Karpas-422 (cell line): ENCODE measurements around the gene PRKG1. TPM values are rescaled to one million over a fixed set of nuclear protein-coding genes. Genes with fewer than 3 reads are reported as not detected.

Experiments
- DNase-seq: peaks from one replicate; pipeline ENCODE4 v3.0.0-alpha.2; 2015
- H2AFZ ChIP-seq: fragments of 200-600 bp; sonication (generic); 2 replicates; pipeline ENCODE4 v1.6.1; 2014; ENCODE audit warnings: antibody characterized with exemption, low read length, mixed read lengths
- H3K27ac ChIP-seq: fragments of 200-600 bp; sonication (generic); 2 replicates; pipeline ENCODE4 v1.5.1; 2014; ENCODE audit warnings: mild to moderate bottlenecking, low read length, moderate library complexity
- H3K27me3 ChIP-seq: fragments of 200-600 bp; sonication (generic); 2 replicates; pipeline ENCODE4 v1.6.1; 2014; ENCODE audit warnings: low read length, mixed read lengths
- H3K36me3 ChIP-seq: fragments of 200-600 bp; sonication (generic); 2 replicates; pipeline ENCODE4 v1.6.1; 2014; ENCODE audit warnings: low read length, mixed read lengths; ENCODE audit not compliant: insufficient read depth
- H3K4me1 ChIP-seq: fragments of 200-600 bp; sonication (generic); 2 replicates; pipeline ENCODE4 v1.6.1; 2014; ENCODE audit warnings: mild to moderate bottlenecking, low read length, mixed read lengths
- H3K4me2 ChIP-seq: fragments of 200-600 bp; sonication (generic); 2 replicates; pipeline ENCODE4 v1.6.1; 2014; ENCODE audit warnings: low read length, low read depth, mild to moderate bottlenecking; ENCODE audit not compliant: poor library complexity, severe bottlenecking
- H3K4me3 ChIP-seq: fragments of 200-600 bp; sonication (generic); 2 replicates; pipeline ENCODE4 v1.5.1; 2014; ENCODE audit warnings: mild to moderate bottlenecking, antibody characterized with exemption, low read length, mixed read lengths
- H3K79me2 ChIP-seq: fragments of 200-600 bp; sonication (generic); 2 replicates; pipeline ENCODE4 v1.6.1; 2014; ENCODE audit warnings: mild to moderate bottlenecking, low read length, mixed read lengths
- H3K9ac ChIP-seq: fragments of 200-600 bp; sonication (generic); 2 replicates; pipeline ENCODE4 v1.6.0; 2014; ENCODE audit warnings: low read length
- H3K9me2 ChIP-seq: fragments of 200-600 bp; sonication (generic), shearing (Covaris generic); replicated peaks from 2 replicates; pipeline ENCODE4 v1.6.0; 2014; ENCODE audit warnings: mild to moderate bottlenecking, low read length, moderate library complexity; ENCODE audit not compliant: insufficient read depth
- H3K9me3 ChIP-seq: fragments of 300-700, 200-600 bp; sonication (generic); 2 replicates; pipeline ENCODE4 v1.6.1; 2014; ENCODE audit warnings: low read length, mixed read lengths
- H4K20me1 ChIP-seq: fragments of 200-600 bp; sonication (generic); 2 replicates; pipeline ENCODE4 v1.6.1; 2014; ENCODE audit warnings: mild to moderate bottlenecking, antibody characterized with exemption, low read length, low read depth; ENCODE audit not compliant: insufficient read depth
- total RNA-seq: library from RNA; depleted of rRNA; stranded (reverse); fragments of >200 nt; shearing (Covaris generic); gene quantifications from 2 replicates; pipeline ENCODE4 v1.2.3, GENCODE V29; 2014; ENCODE audit warnings: low replicate concordance

The PRKG1 gene
- total RNA-seq, 1 experiment from 2014 or later, result not detected

DNA sequence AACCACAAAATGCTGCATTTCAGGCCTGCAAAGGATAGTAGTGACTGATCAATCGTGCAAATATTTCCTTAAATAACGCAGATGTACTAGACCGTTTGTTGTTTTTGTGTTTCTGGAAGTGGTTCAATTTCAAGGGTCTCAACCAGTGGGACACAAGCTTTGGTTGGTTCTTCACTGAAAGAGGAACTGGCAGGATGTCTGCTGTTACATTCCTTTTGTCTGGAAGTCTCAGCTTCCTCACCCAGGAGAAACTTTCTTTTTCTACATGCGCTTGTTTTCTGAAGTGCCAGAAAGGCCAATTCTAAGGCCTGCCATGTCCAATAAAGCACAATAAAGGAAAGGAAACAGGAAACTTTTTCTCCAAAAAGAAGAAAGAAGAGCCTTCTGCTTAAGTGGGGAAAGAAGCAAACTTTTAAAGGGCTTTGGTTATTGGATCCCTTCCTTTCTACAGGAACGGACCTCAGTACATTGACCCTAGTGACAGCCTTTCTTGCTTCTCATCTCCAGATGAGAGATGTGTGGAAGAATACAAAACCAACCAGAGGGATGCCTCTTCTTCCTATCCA is 1243.9 kb downstream of the PRKG1 start:
- Histone ChIP-seq H3K27ac (no peak overlapping the region), H3K79me2 (no peaks in the 10 kb centered on the region), H3K4me1 (no peaks in the 10 kb centered on the region), H3K36me3 (no peaks in the 10 kb centered on the region), H3K9me2 (no peaks in the 10 kb centered on the region), H4K20me1 (no peaks in the 10 kb centered on the region), H2AFZ (no peak overlapping the region), H3K9me3 (peaks cover 6% of the 10 kb centered on the region; the same call in 1 of the 2 replicates), H3K9ac (no peak overlapping the region), H3K4me3 (no peak overlapping the region), H3K27me3 (no peaks in the 10 kb centered on the region), H3K4me2 (no peak overlapping the region)
- no peak for DNase-seq

DNA sequence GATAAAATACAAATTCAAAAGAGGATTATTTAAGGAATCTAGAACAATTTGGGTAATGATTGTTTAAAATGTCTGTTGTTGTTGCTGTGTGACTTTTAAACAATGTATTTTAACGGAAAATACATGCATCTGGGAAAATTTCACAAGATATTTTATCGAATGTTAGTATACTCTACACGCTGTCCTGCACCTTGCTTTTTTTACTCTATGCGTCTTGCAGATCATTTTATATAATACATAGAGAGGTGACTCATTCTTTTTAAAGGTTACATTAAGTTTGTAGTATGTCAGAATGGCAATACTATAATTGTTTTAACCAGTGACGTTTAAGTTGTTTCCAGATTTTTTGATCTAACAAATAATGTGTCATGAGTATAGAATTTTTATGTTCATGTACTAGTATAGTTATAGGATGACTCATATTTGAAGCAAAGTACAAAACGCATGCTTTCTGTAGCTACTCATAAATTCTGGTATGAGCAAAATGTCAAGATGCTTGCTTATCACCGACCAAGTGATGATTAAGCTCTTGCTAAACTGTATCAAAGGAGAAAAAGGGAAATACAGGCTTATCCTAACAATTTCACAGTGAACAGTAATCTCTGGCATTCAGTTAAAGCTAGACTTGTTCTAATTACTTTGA is 1244.7 kb downstream of the PRKG1 start:
- Histone ChIP-seq H3K4me3 (no peak overlapping the region), H3K9me3 (peaks cover 6% of the 10 kb centered on the region), H3K27ac (no peak overlapping the region), H2AFZ (no peak overlapping the region), H3K4me1 (no peaks in the 10 kb centered on the region), H3K9ac (no peak overlapping the region), H3K79me2 (no peaks in the 10 kb centered on the region), H3K4me2 (no peak overlapping the region), H3K27me3 (no peaks in the 10 kb centered on the region), H4K20me1 (no peaks in the 10 kb centered on the region), H3K36me3 (no peaks in the 10 kb centered on the region), H3K9me2 (no peaks in the 10 kb centered on the region)
- DNase-seq, result no peak

DNA sequence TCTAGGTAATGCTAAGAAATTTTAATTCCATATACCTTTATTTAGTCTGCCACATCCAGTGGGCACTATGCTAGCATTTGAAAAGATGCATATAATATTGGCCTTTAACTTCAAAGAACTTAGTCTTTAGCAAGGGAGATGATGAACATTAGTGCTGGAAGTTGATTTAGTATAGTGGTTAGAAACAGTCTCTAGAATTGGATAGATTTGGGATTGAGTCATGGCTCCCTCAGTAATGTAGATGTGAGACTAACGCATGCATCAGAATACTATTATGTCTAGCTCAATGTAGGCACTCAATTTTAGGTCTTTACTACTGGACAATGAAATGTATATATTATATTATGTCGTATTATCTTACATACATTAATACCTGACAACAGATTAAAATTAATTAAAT is 1245.6 kb downstream of the PRKG1 start:
- H3K36me3 ChIP-seq, result no peaks in the 10 kb centered on the region
- H3K9ac ChIP-seq, result no peak overlapping the region
- H3K4me2 ChIP-seq, result no peak overlapping the region
- H3K27me3 ChIP-seq, result no peaks in the 10 kb centered on the region
- H4K20me1 ChIP-seq, result no peaks in the 10 kb centered on the region
- no peak for DNase-seq
- no peak overlapping the region for H3K4me3 ChIP-seq
- H3K9me3 ChIP-seq, result peaks cover 9% of the 10 kb centered on the region
- no peaks in the 10 kb centered on the region for H3K9me2 ChIP-seq
- H3K79me2 ChIP-seq, result no peaks in the 10 kb centered on the region
- no peak overlapping the region for H2AFZ ChIP-seq
- H3K27ac ChIP-seq, result no peak overlapping the region
- no peaks in the 10 kb centered on the region for H3K4me1 ChIP-seq

DNA sequence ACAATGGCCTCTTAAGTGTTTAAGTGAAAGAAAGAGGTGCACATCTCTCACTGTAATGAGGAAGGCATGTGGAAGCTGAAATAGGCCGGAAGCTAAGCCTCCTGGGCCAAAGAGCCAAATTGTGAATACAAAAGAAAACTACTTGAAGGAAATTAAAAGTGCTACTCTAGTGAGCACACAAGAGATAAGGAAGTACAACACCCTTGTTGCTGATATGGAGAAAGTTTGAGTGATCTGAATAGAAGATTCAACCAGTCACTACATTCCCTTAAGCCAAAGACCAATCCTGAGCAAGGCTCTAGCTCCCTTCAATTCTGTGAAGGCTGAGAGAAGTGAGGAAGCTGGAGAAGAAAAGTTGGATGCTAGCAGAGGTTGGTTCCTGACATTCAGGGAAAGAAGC is 1248.0 kb downstream of the PRKG1 start:
- DNase-seq, result no peak
- H3K27ac ChIP-seq, result no peak overlapping the region
- H4K20me1 ChIP-seq, result no peaks in the 10 kb centered on the region
- no peaks in the 10 kb centered on the region for H3K4me1 ChIP-seq
- H2AFZ ChIP-seq, result no peak overlapping the region
- H3K36me3 ChIP-seq, result no peaks in the 10 kb centered on the region
- H3K79me2 ChIP-seq, result no peaks in the 10 kb centered on the region
- H3K9me3 ChIP-seq, result peaks cover 9% of the 10 kb centered on the region
- no peak overlapping the region for H3K9ac ChIP-seq
- H3K4me3 ChIP-seq, result no peak overlapping the region
- H3K9me2 ChIP-seq, result no peaks in the 10 kb centered on the region
- no peak overlapping the region for H3K4me2 ChIP-seq
- H3K27me3 ChIP-seq, result no peaks in the 10 kb centered on the region

DNA sequence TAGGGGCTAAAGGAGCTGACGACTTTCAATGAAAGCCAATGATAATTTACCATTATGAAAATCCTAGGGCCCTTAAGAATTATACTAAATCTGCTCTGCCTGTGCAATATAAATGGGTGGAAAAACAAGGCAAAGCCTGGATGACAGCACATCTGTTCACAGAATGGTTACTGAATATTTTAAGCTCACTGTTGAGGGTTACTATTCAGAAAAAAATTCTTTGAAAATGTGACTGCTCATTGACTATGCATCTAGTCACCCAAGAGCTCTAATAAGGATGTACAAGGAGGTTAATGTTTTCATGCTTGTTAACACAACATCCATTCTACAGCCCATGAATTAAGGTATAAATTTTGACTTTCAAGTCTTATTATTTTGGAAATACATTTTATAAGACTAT is 1248.6 kb downstream of the PRKG1 start:
- Histone ChIP-seq H3K27ac (no peak overlapping the region), H3K9me2 (no peaks in the 10 kb centered on the region), H2AFZ (no peak overlapping the region), H3K4me3 (no peak overlapping the region), H3K36me3 (no peaks in the 10 kb centered on the region), H3K27me3 (no peaks in the 10 kb centered on the region), H4K20me1 (no peaks in the 10 kb centered on the region), H3K4me1 (no peaks in the 10 kb centered on the region), H3K9ac (no peak overlapping the region), H3K9me3 (peaks cover 10% of the 10 kb centered on the region), H3K4me2 (no peak overlapping the region), H3K79me2 (no peaks in the 10 kb centered on the region)
- no peak for DNase-seq

DNA sequence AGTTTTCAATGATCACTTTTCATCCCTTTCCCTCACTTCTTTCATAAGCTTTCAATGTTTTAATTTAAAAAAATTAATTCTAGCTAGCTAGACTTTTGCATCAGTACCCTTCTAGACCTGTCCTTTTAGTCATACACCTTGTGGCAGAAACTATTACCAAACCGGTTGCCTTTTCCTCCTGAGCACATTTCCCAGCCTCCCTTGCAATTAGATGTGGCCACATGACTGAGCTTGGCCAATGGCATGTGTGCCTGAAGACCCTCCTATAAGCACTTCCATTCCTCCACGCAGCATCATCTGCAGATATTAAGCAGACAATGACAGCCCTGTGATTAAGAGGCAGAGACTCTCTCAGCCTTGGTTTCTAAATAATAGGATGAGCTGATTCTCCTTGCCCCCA is 1252.1 kb downstream of the PRKG1 start:
- peaks cover 11% of the 10 kb centered on the region for H3K9me3 ChIP-seq
- no peaks in the 10 kb centered on the region for H3K79me2 ChIP-seq
- H3K9ac ChIP-seq, result no peak overlapping the region
- H3K4me3 ChIP-seq, result no peak overlapping the region
- no peak overlapping the region for H3K27ac ChIP-seq
- H3K4me1 ChIP-seq, result no peaks in the 10 kb centered on the region
- no peaks in the 10 kb centered on the region for H3K9me2 ChIP-seq
- no peak overlapping the region for H3K4me2 ChIP-seq
- H4K20me1 ChIP-seq, result no peaks in the 10 kb centered on the region
- no peak overlapping the region for H2AFZ ChIP-seq
- H3K27me3 ChIP-seq, result no peaks in the 10 kb centered on the region
- no peak for DNase-seq
- no peaks in the 10 kb centered on the region for H3K36me3 ChIP-seq

DNA sequence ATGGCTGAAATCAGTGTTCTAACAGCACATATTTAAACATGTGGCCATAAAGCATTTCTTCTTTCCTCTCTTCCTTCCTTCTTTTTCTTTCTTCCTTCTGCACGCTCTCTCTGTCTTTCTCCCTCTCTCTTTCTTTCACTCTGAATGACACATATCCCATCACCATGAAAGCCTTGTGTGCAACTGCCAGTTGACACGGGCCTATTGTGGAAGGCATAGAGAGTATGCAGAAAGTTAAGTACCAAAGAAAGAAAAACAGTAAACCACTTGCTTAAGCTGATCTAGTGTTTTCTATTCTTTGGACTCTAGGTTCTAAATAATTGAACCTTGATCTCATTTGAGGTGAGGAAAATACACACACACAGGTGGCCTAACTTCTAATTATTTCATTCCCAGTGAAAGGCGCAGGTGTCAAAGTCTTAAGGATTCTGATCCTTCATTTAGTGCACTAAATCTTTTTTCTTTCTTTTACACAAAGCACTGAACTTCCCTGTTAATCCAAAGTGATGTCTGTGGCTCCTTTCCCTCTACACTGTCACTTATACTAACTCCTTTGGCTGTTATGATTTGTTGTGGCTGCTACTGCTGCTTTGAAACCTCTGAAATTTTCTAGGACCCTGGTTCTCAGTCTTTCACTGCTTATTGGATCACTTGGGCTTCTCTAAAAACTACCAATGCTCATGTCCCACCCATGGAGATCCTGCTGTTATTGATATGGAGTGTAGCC is 1257.5 kb downstream of the PRKG1 start:
- Histone ChIP-seq H3K27me3 (no peaks in the 10 kb centered on the region), H3K9me2 (no peaks in the 10 kb centered on the region), H3K36me3 (no peaks in the 10 kb centered on the region), H3K27ac (no peak overlapping the region), H3K79me2 (no peaks in the 10 kb centered on the region), H4K20me1 (no peaks in the 10 kb centered on the region), H3K4me3 (no peak overlapping the region), H2AFZ (no peak overlapping the region), H3K9ac (no peak overlapping the region), H3K9me3 (peaks cover 8% of the 10 kb centered on the region), H3K4me1 (no peaks in the 10 kb centered on the region), H3K4me2 (no peak overlapping the region)
- no peak for DNase-seq

DNA sequence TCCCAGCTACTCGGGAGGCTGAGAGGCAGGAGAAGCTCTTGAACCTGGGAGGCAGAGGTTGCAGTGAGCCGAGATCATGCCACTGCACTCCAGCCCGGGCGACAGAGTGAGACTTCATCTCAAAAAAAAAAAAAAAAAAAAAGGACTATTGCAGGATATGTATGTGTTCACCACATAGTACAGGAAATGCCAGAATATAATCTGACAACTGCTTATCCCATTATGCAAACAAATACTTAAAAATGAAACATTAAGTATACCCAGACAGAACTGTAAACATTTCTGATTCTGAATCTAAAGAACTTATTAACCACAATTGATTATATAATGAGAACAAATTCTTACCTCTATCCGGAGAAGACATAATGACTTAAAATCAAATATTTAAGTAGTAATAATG is 1258.5 kb downstream of the PRKG1 start:
- Histone ChIP-seq H4K20me1 (no peaks in the 10 kb centered on the region), H3K79me2 (no peaks in the 10 kb centered on the region), H3K4me1 (no peaks in the 10 kb centered on the region), H3K4me2 (no peak overlapping the region), H3K9me2 (no peaks in the 10 kb centered on the region), H3K4me3 (no peak overlapping the region), H3K27me3 (no peaks in the 10 kb centered on the region), H3K9me3 (peaks cover 7% of the 10 kb centered on the region), H2AFZ (no peak overlapping the region), H3K9ac (no peak overlapping the region), H3K27ac (no peak overlapping the region), H3K36me3 (no peaks in the 10 kb centered on the region)
- no peak for DNase-seq
